Measurements from ENCODE around the gene EBF3. TPM values are rescaled to one million over a fixed set of nuclear protein-coding genes. Genes with fewer than 3 reads are reported as not detected.

The EBF3 gene
- total and polyA plus RNA-seq, 2 experiments from 2014 or later = 0.27 to 0.49 TPM

GRCh38 chr10:129793996-129794395 is 170.1 kb downstream of the EBF3 start:
- Histone ChIP-seq H4K20me1 (replicated peaks; ENCODE audit: insufficient read depth) (no peaks in the 10 kb centered on the region), H3K4me2 (no peak overlapping the region), H3K36me3 (ENCODE audit: insufficient read depth) (no peaks in the 10 kb centered on the region), H3K4me1 (ENCODE audit: insufficient read depth) (no peaks in the 10 kb centered on the region), H3K9me2 (ENCODE audit: insufficient read depth) (no peaks in the 10 kb centered on the region), H3K4me3 (no peak overlapping the region), H3K27ac (ENCODE audit: low read depth) (no peak overlapping the region; the same call in 1 of the 2 replicates), H3K79me2 (replicated peaks; ENCODE audit: insufficient read depth) (no peaks in the 10 kb centered on the region), H2AFZ (no peak overlapping the region), H3F3A (replicated peaks; ENCODE audit: low read depth) (no peaks in the 10 kb centered on the region), H3K27me3 (ENCODE audit: insufficient read depth) (no peaks in the 10 kb centered on the region)
- Mint-ChIP-seq H3K27ac (no peak overlapping the region), H3K27me3 (ENCODE audit: insufficient read depth, low read depth, poor library complexity) (peaks cover 2% of the 10 kb centered on the region), H3K36me3 (ENCODE audit: low read depth) (no peaks in the 10 kb centered on the region), H3K4me1 (no peaks in the 10 kb centered on the region; the same call in 2 of the 3 replicates), H3K4me3 (no peak overlapping the region), H3K9me3 (no peaks in the 10 kb centered on the region; the same call in 2 of the 3 replicates)
- TF ChIP-seq, protein P1, sequence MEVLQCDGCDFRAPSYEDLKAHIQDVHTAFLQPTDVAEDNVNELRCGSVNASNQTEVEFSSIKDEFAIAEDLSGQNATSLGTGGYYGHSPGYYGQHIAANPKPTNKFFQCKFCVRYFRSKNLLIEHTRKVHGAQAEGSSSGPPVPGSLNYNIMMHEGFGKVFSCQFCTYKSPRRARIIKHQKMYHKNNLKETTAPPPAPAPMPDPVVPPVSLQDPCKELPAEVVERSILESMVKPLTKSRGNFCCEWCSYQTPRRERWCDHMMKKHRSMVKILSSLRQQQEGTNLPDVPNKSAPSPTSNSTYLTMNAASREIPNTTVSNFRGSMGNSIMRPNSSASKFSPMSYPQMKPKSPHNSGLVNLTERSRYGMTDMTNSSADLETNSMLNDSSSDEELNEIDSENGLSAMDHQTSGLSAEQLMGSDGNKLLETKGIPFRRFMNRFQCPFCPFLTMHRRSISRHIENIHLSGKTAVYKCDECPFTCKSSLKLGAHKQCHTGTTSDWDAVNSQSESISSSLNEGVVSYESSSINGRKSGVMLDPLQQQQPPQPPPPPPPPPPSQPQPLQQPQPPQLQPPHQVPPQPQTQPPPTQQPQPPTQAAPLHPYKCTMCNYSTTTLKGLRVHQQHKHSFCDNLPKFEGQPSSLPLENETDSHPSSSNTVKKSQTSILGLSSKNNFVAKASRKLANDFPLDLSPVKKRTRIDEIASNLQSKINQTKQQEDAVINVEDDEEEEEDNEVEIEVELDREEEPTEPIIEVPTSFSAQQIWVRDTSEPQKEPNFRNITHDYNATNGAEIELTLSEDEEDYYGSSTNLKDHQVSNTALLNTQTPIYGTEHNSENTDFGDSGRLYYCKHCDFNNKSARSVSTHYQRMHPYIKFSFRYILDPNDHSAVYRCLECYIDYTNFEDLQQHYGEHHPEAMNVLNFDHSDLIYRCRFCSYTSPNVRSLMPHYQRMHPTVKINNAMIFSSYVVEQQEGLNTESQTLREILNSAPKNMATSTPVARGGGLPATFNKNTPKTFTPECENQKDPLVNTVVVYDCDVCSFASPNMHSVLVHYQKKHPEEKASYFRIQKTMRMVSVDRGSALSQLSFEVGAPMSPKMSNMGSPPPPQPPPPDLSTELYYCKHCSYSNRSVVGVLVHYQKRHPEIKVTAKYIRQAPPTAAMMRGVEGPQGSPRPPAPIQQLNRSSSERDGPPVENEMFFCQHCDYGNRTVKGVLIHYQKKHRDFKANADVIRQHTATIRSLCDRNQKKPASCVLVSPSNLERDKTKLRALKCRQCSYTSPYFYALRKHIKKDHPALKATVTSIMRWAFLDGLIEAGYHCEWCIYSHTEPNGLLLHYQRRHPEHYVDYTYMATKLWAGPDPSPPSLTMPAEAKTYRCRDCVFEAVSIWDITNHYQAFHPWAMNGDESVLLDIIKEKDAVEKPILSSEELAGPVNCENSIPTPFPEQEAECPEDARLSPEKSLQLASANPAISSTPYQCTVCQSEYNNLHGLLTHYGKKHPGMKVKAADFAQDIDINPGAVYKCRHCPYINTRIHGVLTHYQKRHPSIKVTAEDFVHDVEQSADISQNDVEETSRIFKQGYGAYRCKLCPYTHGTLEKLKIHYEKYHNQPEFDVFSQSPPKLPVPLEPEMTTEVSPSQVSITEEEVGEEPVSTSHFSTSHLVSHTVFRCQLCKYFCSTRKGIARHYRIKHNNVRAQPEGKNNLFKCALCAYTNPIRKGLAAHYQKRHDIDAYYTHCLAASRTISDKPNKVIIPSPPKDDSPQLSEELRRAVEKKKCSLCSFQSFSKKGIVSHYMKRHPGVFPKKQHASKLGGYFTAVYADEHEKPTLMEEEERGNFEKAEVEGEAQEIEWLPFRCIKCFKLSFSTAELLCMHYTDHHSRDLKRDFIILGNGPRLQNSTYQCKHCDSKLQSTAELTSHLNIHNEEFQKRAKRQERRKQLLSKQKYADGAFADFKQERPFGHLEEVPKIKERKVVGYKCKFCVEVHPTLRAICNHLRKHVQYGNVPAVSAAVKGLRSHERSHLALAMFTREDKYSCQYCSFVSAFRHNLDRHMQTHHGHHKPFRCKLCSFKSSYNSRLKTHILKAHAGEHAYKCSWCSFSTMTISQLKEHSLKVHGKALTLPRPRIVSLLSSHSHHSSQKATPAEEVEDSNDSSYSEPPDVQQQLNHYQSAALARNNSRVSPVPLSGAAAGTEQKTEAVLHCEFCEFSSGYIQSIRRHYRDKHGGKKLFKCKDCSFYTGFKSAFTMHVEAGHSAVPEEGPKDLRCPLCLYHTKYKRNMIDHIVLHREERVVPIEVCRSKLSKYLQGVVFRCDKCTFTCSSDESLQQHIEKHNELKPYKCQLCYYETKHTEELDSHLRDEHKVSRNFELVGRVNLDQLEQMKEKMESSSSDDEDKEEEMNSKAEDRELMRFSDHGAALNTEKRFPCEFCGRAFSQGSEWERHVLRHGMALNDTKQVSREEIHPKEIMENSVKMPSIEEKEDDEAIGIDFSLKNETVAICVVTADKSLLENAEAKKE (CRISPR knock-in tag; IDR thresholded peaks at IDR 0.05) = no peak
- TF ChIP-seq STAT1 (IDR thresholded peaks at IDR 0.05; ENCODE audit: unreplicated experiment) = no peak
- no peak for TF ChIP-seq NANOG (IDR thresholded peaks at IDR 0.05; ENCODE audit: borderline replicate concordance)
- no peak for TF ChIP-seq CREB1 (CRISPR knock-in tag; IDR thresholded peaks at IDR 0.05; ENCODE audit: low read depth)
- TF ChIP-seq EZH2 (IDR thresholded peaks at IDR 0.05; ENCODE audit: low read depth, unreplicated experiment) = no peak
- no peak for TF ChIP-seq JUNB (IDR thresholded peaks at IDR 0.05; ENCODE audit: unreplicated experiment)
- TF ChIP-seq, protein P2, sequence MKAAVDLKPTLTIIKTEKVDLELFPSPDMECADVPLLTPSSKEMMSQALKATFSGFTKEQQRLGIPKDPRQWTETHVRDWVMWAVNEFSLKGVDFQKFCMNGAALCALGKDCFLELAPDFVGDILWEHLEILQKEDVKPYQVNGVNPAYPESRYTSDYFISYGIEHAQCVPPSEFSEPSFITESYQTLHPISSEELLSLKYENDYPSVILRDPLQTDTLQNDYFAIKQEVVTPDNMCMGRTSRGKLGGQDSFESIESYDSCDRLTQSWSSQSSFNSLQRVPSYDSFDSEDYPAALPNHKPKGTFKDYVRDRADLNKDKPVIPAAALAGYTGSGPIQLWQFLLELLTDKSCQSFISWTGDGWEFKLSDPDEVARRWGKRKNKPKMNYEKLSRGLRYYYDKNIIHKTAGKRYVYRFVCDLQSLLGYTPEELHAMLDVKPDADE (IDR thresholded peaks at IDR 0.05) = no peak
- TF ChIP-seq ZNF331 (CRISPR knock-in tag; IDR thresholded peaks at IDR 0.05; ENCODE audit: low read depth) = no peak
- TF ChIP-seq EZH2phosphoT487 (IDR thresholded peaks at IDR 0.05; ENCODE audit: unreplicated experiment) = no peak
- no peak for DNase-seq (ENCODE audit: low spot score)
- ATAC-seq = no peak
